NCI-H524 treated with DMSO at 0.1 percent for 48 hours (cell line): Measurements from ENCODE around the gene UBE2Q1.

Source experiments
- DNase-seq: peaks from one replicate; lab custom pipeline; 2025; lab: John Stamatoyannopoulos, UW

The UBE2Q1 gene

DNA sequence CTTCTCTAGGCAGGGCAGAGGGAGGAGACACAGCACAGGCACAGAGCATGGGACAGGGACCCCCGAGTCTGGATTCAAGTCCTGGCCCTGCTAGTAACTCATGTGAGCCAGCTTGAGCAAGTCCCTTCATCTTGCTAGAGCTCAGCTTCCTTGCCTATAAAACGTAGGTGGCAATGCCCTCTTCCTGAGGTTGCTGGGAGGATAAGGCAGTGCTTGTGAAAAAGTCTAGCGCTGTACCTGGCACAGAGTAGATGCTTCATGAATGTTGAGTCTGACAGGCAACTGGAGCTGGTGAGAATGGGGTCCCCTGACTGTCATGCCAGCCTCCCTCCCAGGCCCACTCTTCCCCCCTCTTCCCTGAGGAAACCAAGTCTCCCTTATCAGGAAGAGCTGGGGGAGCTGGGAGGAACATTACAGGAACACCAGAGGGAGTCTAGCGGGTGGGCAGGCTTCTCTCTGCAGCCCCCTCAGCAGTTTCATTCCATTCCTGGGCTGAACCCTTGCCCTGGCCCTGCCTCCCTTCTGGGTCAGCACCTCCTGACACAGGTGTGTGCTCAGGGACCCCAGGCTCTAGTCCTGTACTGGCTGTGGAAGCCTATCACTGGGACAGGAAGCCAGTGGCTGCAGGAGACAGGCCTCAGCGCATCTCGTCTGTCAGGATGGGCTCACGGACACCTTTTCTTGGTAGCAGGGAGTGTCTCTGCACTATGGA lies 19.0 kb upstream of the UBE2Q1 start:
- DNase-seq = no peak

GRCh38 chr1:154575951-154576566 lies 17.6 kb upstream of the UBE2Q1 start:
- DNase-seq = no peak

GRCh38 chr1:154575147-154575927 lies 16.9 kb upstream of the UBE2Q1 start:
- DNase-seq = no peak

DNA sequence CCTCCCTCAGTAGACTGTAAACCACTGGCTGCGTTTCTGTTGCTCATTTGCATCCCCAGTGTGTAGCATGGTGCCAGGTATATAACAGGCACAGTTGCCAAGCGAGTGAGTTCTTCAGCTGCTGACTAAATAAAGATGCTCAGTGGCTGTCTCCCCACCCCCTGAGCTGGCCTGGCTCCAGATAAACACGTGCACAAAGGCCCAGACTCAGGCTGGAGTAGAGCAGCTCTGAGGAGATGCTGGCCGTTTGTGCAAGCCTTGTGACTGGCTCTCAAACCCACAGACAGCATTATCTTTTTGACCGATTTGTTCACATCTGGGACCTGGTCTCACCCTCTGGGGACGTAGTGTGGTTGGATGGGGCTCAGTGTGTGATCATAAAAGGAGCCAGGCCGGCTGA lies 16.3 kb upstream of the UBE2Q1 start:
- no peak for DNase-seq

- no peak for DNase-seq
These were observed 14.7 kb upstream of the UBE2Q1 start for GRCh38 chr1:154573168-154573510.

- no peak for DNase-seq
These were observed 14.2 kb upstream of the UBE2Q1 start for GRCh38 chr1:154572468-154573167.

- DNase-seq = no peak
These were observed 13.5 kb upstream of the UBE2Q1 start for GRCh38 chr1:154571964-154572288.

DNA sequence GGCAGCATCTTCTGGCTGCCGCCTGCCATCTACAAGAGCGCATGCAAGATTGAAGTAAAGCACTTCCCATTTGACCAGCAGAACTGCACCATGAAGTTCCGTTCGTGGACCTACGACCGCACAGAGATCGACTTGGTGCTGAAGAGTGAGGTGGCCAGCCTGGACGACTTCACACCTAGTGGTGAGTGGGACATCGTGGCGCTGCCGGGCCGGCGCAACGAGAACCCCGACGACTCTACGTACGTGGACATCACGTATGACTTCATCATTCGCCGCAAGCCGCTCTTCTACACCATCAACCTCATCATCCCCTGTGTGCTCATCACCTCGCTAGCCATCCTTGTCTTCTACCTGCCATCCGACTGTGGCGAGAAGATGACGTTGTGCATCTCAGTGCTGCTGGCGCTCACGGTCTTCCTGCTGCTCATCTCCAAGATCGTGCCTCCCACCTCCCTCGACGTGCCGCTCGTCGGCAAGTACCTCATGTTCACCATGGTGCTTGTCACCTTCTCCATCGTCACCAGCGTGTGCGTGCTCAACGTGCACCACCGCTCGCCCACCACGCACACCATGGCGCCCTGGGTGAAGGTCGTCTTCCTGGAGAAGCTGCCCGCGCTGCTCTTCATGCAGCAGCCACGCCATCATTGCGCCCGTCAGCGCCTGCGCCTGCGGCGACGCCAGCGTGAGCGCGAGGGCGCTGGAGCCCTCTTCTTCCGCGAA lies 12.9 kb upstream of the UBE2Q1 start:
- no peak for DNase-seq

- DNase-seq = no peak
These were observed 9.8 kb upstream of the UBE2Q1 start for GRCh38 chr1:154568157-154568815.

DNA sequence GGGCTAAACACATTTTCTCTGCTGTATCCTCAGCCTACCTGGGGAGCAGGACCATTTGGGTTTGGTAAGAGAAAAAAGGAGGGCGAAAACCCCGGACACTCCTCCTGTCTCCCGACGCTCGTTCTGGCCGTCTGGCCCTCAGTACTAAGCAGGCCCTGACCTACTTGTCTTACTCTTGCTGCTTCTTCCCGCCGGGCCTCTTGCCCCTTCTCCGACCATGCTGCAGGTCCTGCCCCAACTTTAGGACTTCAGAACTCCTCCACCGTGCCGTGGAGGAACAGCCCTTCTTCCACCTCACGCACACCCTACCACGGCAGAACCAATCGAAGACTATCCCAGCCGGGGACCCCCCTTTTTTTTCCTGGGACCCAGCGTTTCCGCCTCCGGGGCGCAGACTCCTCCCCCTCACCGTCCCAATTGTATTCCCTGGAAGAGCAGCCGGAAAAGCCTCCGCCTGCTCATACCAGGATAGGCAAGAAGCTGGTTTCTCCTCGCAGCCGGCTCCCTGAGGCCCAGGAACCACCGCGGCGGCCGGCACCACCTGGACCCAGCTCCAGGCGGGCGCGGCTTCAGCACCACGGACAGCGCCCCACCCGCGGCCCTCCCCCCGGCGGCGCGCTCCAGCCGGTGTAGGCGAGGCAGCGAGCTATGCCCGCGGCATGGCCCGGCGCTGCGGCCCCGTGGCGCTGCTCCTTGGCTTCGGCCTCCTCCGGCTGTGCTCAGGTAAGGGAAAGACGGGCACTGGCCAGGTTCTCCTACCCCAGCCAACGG lies 9.1 kb upstream of the UBE2Q1 start, which contains the start of gene CHRNB2:
Gene CHRNB2, plus strand, starts transcription at position 393 of the 771 bp plus-strand sequence. Its CDS starts 267 bp downstream, at position 660.
- peak; percentile 30 for DNase-seq

- no peak for DNase-seq
These were observed 7.4 kb upstream of the UBE2Q1 start for GRCh38 chr1:154565876-154566275.

GRCh38 chr1:154559466-154560044 lies 1.1 kb upstream of the UBE2Q1 start:
- DNase-seq = peak; percentile 60

- peak; percentile 85 for DNase-seq
These were observed 431 bp upstream of the UBE2Q1 start for GRCh38 chr1:154558720-154559465.

GRCh38 chr1:154557248-154557938 lies 1.1 kb downstream of the UBE2Q1 start:
- no peak for DNase-seq

- DNase-seq = no peak
These were observed 2.0 kb downstream of the UBE2Q1 start for GRCh38 chr1:154556422-154556821.

DNA sequence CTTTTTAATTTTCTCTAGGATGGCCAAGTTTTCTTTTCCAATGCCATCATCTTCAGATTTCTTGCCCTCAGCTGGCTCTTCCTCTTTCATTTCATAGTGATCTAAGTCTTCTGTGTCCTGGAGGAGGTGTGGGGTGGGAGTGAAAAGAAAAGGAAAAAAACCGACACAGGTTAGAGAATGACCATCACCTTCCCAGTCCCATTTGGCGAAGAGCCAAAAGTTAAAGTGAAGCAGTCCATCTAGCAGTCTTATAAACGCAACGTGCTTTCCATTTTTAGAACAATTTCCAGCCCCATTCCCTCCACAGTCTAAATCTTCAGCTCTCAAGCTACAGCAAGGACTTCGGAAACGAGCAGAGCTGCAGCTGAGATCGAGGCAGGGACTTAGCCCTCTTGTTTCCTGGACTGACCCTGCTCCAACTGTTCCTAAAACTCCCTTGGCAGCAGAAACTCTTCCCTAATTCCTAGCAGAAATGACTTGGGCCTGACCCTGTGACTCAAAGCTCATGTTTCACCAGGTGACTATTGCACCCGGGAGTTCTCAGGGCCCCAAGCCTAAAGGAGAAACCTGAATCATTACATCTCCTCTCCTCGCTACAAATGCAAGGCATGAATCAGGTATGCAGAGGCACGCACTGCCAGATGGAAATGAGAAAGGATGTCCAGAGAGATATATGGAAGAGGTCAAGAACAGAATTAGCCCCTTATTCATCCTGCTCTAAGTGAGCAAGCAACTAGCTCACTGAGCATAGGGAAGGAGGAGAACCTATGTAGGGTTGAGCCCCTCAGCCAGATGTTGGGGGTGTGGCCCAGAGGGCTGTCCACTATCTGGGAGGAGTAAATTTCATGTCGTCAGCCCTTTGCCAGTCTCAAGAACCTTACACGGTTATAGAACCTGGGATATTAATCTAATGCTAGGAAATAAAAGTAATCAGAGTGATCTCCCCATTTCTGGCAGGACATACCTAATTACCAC lies 5.1 kb downstream of the UBE2Q1 start:
- no peak for DNase-seq

DNA sequence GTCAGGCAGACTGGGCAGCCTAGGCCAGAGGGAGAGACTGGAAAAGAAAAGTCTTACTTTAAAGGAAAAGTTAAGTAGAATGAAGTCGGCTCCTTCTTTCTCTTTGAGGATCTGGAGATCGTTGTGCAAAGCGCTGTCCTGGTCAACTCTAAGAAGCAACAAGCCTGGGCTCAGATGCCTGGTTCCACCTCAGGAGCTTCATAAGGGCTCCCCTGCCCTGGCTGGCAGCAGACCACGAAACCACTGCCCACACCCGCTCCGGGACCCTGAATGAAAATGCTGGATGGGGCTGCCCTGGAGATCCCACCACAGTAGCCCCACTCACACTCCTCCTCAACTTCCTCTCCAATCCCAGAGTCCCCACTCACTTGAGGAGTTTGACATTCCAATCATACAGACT lies 6.4 kb downstream of the UBE2Q1 start:
- DNase-seq = no peak

- no peak for DNase-seq
These were observed 7.0 kb downstream of the UBE2Q1 start for GRCh38 chr1:154551474-154551873.
